Measurements from ENCODE around the gene SLC11A1. TPM values are rescaled to one million over a fixed set of nuclear protein-coding genes. Genes with fewer than 3 reads are reported as not detected.

Gene SLC11A1
- total RNA-seq, 1 donor from 2014 or later = 302 TPM

- TF ChIP-seq CTCF (IDR thresholded peaks at IDR 0.05) = no peak
- intact Hi-C loops (cut with DNase I) = no loop called here
- Histone ChIP-seq H3K27ac (no peak overlapping the region), H3K36me3 (no peaks in the 10 kb centered on the region), H3K9me3 (no peaks in the 10 kb centered on the region), H3K27me3 (no peaks in the 10 kb centered on the region), H3K4me1 (no peaks in the 10 kb centered on the region), H3K4me3 (no peak overlapping the region)
- ATAC-seq (peak; percentile 82), DNase-seq (peak; percentile 78)
These were observed 21.6 kb upstream of the SLC11A1 start for GRCh38 chr2:218360453-218360852.

- no peak overlapping the region for H3K27ac ChIP-seq
- H3K36me3 ChIP-seq = no peaks in the 10 kb centered on the region
- H3K4me1 ChIP-seq = no peaks in the 10 kb centered on the region
- H3K9me3 ChIP-seq = no peaks in the 10 kb centered on the region
- no peak overlapping the region for H3K4me3 ChIP-seq
- H3K27me3 ChIP-seq = no peaks in the 10 kb centered on the region
- intact Hi-C loops (cut with DNase I) = no loop called here
- DNase-seq = no peak
- no peak for TF ChIP-seq CTCF (IDR thresholded peaks at IDR 0.05)
- no peak for ATAC-seq
These were observed 19.5 kb upstream of the SLC11A1 start for GRCh38 chr2:218362606-218363005.

- Histone ChIP-seq H3K27ac (peak overlapping the region; percentile 32), H3K27me3 (no peaks in the 10 kb centered on the region), H3K4me3 (no peak overlapping the region), H3K36me3 (no peaks in the 10 kb centered on the region), H3K4me1 (peaks cover 6% of the 10 kb centered on the region), H3K9me3 (no peaks in the 10 kb centered on the region)
- DNase-seq = no peak
- intact Hi-C loops (cut with DNase I) = no loop called here
- TF ChIP-seq CTCF (IDR thresholded peaks at IDR 0.05) = no peak
- ATAC-seq = no peak
These were observed 18.3 kb upstream of the SLC11A1 start for GRCh38 chr2:218363736-218364135.

DNA sequence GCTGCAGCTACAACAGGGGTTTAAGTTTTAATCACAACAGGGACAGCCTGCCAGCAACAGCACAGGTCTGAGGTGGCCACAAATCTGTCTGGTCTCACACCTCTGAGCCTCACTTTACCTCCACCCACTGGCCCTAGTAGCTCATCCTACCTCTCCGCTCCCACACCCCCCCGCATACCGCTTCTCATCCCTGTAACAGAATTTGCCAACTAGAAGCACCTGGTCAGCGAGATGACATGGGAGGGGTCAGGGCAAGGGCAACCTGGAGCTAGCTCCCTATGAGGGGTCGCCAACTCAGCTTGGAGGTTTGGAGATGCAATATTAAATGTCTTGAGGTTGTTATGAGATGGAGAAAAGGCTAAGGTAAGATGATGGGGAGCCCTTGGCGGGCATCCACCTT lies 17.9 kb upstream of the SLC11A1 start:
- DNase-seq (no peak), ATAC-seq (no peak)
- intact Hi-C loops (cut with DNase I) = no loop called here
- H3K4me1 ChIP-seq = peaks cover 11% of the 10 kb centered on the region
- no peaks in the 10 kb centered on the region for H3K27me3 ChIP-seq
- H3K36me3 ChIP-seq = no peaks in the 10 kb centered on the region
- peak overlapping the region; percentile 32 for H3K27ac ChIP-seq
- no peak overlapping the region for H3K4me3 ChIP-seq
- no peak for TF ChIP-seq CTCF (IDR thresholded peaks at IDR 0.05)
- H3K9me3 ChIP-seq = no peaks in the 10 kb centered on the region

GRCh38 chr2:218366621-218367414 lies 15.3 kb upstream of the SLC11A1 start:
- H3K4me1 ChIP-seq = peaks cover 36% of the 10 kb centered on the region
- DNase-seq (no peak), ATAC-seq (no peak)
- H3K9me3 ChIP-seq = no peaks in the 10 kb centered on the region
- no peaks in the 10 kb centered on the region for H3K36me3 ChIP-seq
- H3K27me3 ChIP-seq = no peaks in the 10 kb centered on the region
- no peak for TF ChIP-seq CTCF (IDR thresholded peaks at IDR 0.05)
- H3K27ac ChIP-seq = peak overlapping the region; percentile 98
- peak overlapping the region; percentile 65 for H3K4me3 ChIP-seq
- intact Hi-C loops (cut with DNase I) = no loop called here
